ENCODE measurements around the gene HOMER2. TPM values are rescaled to one million over a fixed set of nuclear protein-coding genes. Genes with fewer than 3 reads are reported as not detected.

The HOMER2 gene
- total and polyA plus RNA-seq, 2 experiments from 2014 or later, result 5.9 to 14.5 TPM

- no peak overlapping the region for H3K27ac ChIP-seq
- whole genome bisulfite sequencing (ENCODE audit: low lambda C conversion rate, missing lambda C conversion rate), result 93% methylated on average over 6 of the region's 6 CpGs
- no peak overlapping the region for H3K4me2 ChIP-seq
These were observed 46.9 kb upstream of the HOMER2 start for GRCh38 chr15:82999426-82999825.

DNA sequence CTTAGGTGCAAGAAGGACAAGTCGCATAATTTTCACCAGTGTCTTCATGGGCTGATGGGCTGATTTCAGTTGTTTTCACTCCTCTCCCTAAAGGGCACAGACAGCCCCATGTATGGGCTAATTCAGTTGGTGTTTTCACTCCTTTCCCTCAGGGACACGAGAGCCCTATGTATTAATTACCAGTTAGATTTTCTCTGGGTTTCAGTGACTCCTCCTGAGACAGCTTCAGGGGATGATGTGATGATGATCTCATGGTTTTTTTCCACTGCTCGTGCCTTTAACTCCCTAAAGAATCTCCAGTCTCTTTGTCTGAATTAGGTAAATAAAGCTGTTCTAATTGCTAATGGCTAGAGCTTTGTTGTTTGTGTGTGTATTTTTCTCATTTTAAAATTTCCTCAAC, 43.4 kb upstream of the HOMER2 start:
- no peaks in the 10 kb centered on the region for H4K20me1 ChIP-seq (ENCODE audit: insufficient read depth, poor library complexity, severe bottlenecking)
- H2AFZ ChIP-seq, result no peak overlapping the region
- H3K36me3 ChIP-seq (replicated peaks; ENCODE audit: insufficient read depth, low read depth), result no peaks in the 10 kb centered on the region
- H3K4me2 ChIP-seq, result no peak overlapping the region
- H3K4me1 ChIP-seq (ENCODE audit: insufficient read depth), result no peaks in the 10 kb centered on the region
- H3K27me3 ChIP-seq, result no peaks in the 10 kb centered on the region
- no peak overlapping the region for H3K4me3 ChIP-seq
- 53% methylated on average over 3 of the region's 3 CpGs for WGBS (ENCODE audit: low lambda C conversion rate, missing lambda C conversion rate)
- TF ChIP-seq EZH2 (IDR thresholded peaks at IDR 0.05; ENCODE audit: borderline replicate concordance), result no peak
- TF ChIP-seq, protein P1, sequence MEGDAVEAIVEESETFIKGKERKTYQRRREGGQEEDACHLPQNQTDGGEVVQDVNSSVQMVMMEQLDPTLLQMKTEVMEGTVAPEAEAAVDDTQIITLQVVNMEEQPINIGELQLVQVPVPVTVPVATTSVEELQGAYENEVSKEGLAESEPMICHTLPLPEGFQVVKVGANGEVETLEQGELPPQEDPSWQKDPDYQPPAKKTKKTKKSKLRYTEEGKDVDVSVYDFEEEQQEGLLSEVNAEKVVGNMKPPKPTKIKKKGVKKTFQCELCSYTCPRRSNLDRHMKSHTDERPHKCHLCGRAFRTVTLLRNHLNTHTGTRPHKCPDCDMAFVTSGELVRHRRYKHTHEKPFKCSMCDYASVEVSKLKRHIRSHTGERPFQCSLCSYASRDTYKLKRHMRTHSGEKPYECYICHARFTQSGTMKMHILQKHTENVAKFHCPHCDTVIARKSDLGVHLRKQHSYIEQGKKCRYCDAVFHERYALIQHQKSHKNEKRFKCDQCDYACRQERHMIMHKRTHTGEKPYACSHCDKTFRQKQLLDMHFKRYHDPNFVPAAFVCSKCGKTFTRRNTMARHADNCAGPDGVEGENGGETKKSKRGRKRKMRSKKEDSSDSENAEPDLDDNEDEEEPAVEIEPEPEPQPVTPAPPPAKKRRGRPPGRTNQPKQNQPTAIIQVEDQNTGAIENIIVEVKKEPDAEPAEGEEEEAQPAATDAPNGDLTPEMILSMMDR (IDR thresholded peaks at IDR 0.05; ENCODE audit: poor library complexity), result no peak
- TF ChIP-seq EZH2phosphoT487 (IDR thresholded peaks at IDR 0.05; ENCODE audit: low read depth, severe bottlenecking, unreplicated experiment), result no peak
- no peak for DNase-seq (ENCODE audit: low spot score)
- H3K9me2 ChIP-seq (replicated peaks; ENCODE audit: insufficient read depth), result no peaks in the 10 kb centered on the region
- H3K27ac ChIP-seq, result no peak overlapping the region
- H3K79me2 ChIP-seq, result no peaks in the 10 kb centered on the region
- H3K9me3 ChIP-seq (ENCODE audit: low read depth), result no peaks in the 10 kb centered on the region

More at GRCh38 chr15:82999426-82999825, 46.9 kb upstream of the HOMER2 start:
- Histone ChIP-seq H4K20me1 (ENCODE audit: insufficient read depth, poor library complexity, severe bottlenecking) (no peaks in the 10 kb centered on the region), H3K4me1 (ENCODE audit: insufficient read depth) (no peaks in the 10 kb centered on the region), H3K79me2 (no peaks in the 10 kb centered on the region), H2AFZ (no peak overlapping the region), H3K36me3 (replicated peaks; ENCODE audit: insufficient read depth, low read depth) (no peaks in the 10 kb centered on the region), H3K9me2 (replicated peaks; ENCODE audit: insufficient read depth) (no peaks in the 10 kb centered on the region), H3K27me3 (no peaks in the 10 kb centered on the region), H3K9me3 (ENCODE audit: low read depth) (no peaks in the 10 kb centered on the region), H3K4me3 (no peak overlapping the region)
- no peak for DNase-seq (ENCODE audit: low spot score)
- no peak for TF ChIP-seq EZH2phosphoT487 (IDR thresholded peaks at IDR 0.05; ENCODE audit: low read depth, severe bottlenecking, unreplicated experiment)
- TF ChIP-seq, protein P1 (IDR thresholded peaks at IDR 0.05; ENCODE audit: poor library complexity), result no peak
- TF ChIP-seq EZH2 (IDR thresholded peaks at IDR 0.05; ENCODE audit: borderline replicate concordance), result no peak

GRCh38 chr15:82995076-82995475, 42.6 kb upstream of the HOMER2 start:
- Histone ChIP-seq H3K4me1 (ENCODE audit: insufficient read depth) (no peaks in the 10 kb centered on the region), H3K79me2 (no peaks in the 10 kb centered on the region), H3K9me3 (ENCODE audit: low read depth) (no peaks in the 10 kb centered on the region), H3K9me2 (replicated peaks; ENCODE audit: insufficient read depth) (no peaks in the 10 kb centered on the region), H3K36me3 (replicated peaks; ENCODE audit: insufficient read depth, low read depth) (no peaks in the 10 kb centered on the region), H3K27me3 (no peaks in the 10 kb centered on the region), H4K20me1 (ENCODE audit: insufficient read depth, poor library complexity, severe bottlenecking) (no peaks in the 10 kb centered on the region), H3K27ac (no peak overlapping the region), H3K4me2 (no peak overlapping the region), H2AFZ (no peak overlapping the region), H3K4me3 (no peak overlapping the region)
- TF ChIP-seq EZH2 (IDR thresholded peaks at IDR 0.05; ENCODE audit: borderline replicate concordance), result no peak
- TF ChIP-seq EZH2phosphoT487 (IDR thresholded peaks at IDR 0.05; ENCODE audit: low read depth, severe bottlenecking, unreplicated experiment), result no peak
- TF ChIP-seq, protein P1 (IDR thresholded peaks at IDR 0.05; ENCODE audit: poor library complexity), result no peak
- 87% methylated on average over 2 of the region's 2 CpGs for WGBS (ENCODE audit: low lambda C conversion rate, missing lambda C conversion rate)
- no peak for DNase-seq (ENCODE audit: low spot score)

GRCh38 chr15:82993144-82993543, 40.6 kb upstream of the HOMER2 start:
- H3K79me2 ChIP-seq, result peaks cover 2% of the 10 kb centered on the region
- no peak overlapping the region for H3K4me2 ChIP-seq
- TF ChIP-seq EZH2 (IDR thresholded peaks at IDR 0.05; ENCODE audit: borderline replicate concordance), result no peak
- TF ChIP-seq, protein P1 (IDR thresholded peaks at IDR 0.05; ENCODE audit: poor library complexity), result no peak
- TF ChIP-seq EZH2phosphoT487 (IDR thresholded peaks at IDR 0.05; ENCODE audit: low read depth, severe bottlenecking, unreplicated experiment), result no peak
- no peak for DNase-seq (ENCODE audit: low spot score)
- no peaks in the 10 kb centered on the region for H3K9me3 ChIP-seq (ENCODE audit: low read depth)
- H3K27me3 ChIP-seq, result no peaks in the 10 kb centered on the region
- no peaks in the 10 kb centered on the region for H4K20me1 ChIP-seq (ENCODE audit: insufficient read depth, poor library complexity, severe bottlenecking)
- H3K27ac ChIP-seq, result no peak overlapping the region
- H3K36me3 ChIP-seq (replicated peaks; ENCODE audit: insufficient read depth, low read depth), result no peaks in the 10 kb centered on the region
- H3K4me3 ChIP-seq, result no peak overlapping the region
- H3K4me1 ChIP-seq (ENCODE audit: insufficient read depth), result no peaks in the 10 kb centered on the region
- 54% methylated on average over 4 of the region's 4 CpGs for WGBS (ENCODE audit: low lambda C conversion rate, missing lambda C conversion rate)
- H2AFZ ChIP-seq, result no peak overlapping the region
- H3K9me2 ChIP-seq (replicated peaks; ENCODE audit: insufficient read depth), result no peaks in the 10 kb centered on the region

Measured in hepatocyte (in vitro differentiated cells).